Stimulated activated naive CD8-positive, alpha-beta T cell treated with anti-CD3 and anti-CD28 coated beads, Interleukin-15, Interleukin-2, amounts not matched to agents 100 U/mL and 50 U/mL, for 24 hours (primary cell): ENCODE data around the gene AOPEP.
"Not testable (repeated sequence)": the region's sequence is repeated elsewhere in the genome, so short reads cannot be mapped to it uniquely, and the experiment has no call there.

Experiments used
- ATAC-seq: fragments of 150-1000 bp; cut with Tn5 transposase; one replicate; pipeline ENCODE4 v1.10.0; 2021
- DNase-seq: peaks from one replicate; pipeline ENCODE4 v3.0.0; 2021

The AOPEP gene

DNA sequence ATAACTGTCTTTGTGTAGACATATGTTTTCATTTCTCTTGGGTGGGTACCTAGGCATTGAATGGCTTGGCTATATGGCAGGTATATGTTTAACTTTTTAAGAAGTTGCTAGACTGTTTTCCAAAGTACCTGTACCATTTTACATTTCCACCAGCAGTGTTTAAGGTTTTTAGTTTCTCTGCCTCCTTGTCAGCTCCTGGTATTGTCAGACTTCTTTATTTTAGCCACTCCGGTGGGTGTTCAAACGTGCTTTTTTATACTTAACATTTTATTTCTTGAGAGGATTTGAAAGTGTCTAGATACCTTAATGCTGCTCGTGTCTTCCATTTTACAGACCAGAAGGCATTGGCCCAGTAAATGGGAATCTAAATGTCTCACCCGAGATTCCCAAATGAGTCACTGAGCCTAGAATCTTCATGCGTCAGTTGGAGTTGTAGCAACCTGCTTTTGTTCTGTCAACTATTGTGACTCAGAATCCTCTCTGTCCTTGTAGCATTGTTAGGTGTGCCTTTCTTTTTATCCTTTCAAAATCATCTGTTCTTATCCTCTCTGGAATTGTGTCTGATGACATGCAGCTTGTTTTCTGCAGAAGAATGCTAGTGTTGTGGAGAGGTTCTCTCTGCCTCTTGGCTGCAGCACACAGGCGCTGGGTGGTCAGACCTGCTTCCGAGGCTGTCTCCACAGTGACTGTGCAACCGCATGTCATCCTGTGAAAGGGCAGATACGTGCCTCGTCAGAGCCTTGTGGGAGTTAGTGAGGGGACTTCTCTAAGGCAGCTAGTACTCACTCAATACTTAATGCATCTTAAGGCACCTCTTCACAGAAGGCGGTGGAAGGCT is 291.8 kb downstream of the AOPEP start:
- DNase-seq (peak; percentile 23), ATAC-seq (peak; percentile 79)

DNA sequence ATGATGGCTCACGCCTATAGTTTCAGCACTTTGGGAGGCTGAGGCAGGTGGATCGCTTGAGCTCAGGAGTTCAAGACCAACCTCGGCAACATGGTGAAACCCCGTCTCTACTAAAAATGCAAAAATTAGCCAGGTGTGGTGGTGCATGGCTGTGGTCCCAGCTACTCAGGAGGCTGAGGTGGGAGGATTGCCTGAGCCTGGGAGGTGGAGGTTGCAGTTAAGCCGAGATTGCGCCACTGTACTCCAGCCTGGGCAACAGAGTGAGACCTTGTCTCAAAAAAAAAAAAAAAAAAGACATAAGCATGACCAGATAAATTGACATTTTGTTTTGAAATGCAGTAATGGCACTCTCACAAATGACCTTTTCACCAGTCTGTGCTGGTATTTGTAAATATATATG is 294.1 kb downstream of the AOPEP start:
- ATAC-seq, DNase-seq: not testable (repeated sequence)

DNA sequence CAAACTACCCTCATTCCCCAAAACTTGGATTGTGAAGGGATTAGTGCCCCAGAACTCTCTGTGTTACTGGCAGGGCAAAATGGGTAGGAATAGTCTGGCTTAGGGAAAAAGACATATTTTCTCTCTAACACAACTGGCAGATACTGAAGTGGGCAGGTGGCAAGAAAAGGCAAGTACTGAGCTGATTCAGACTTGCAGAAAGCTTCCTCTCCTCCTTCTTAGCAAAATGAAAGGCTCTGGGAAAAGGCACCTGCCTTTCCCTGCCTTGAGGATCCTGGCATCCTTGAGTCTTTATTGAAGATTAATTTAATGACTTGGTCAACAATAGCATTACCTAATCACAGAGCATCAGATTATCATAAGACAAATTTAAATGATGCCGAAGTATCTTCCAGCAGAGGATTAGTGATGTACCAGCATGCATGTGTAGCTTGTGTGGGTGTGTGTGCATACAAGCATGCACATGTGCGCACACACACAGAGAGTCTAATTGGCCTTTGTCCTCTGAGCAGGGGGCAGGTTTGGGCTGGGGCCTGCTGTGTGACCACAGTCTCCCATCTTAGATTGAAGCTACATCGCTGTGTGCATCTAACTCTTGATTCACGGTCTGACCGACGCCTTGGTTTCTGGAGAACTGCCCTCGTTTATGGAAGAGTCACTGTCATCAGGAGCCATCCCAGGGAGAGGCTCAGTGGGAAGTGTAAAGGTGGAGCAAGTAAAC is 294.8 kb downstream of the AOPEP start:
- DNase-seq (no peak), ATAC-seq (no peak)

DNA sequence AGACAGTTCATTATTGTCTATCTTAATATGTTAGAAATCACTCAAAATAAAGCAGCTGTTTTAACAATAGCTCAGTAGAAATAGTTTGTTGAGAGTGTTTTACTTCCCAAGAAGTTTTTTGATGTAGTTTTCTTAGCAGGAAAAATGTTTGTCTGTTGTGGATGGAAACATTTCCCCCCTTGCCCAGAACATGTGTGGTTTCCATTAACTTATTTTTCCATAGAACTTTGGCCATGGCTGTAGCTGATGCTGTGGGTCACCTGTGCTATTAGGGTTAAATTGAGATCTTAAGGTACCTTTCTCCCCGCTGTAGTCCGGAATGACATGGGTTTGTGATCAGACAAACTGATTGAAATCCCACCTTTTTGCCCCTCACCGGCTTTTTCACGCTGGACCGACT is 296.2 kb downstream of the AOPEP start:
- ATAC-seq, result no peak
- DNase-seq, result no peak

DNA sequence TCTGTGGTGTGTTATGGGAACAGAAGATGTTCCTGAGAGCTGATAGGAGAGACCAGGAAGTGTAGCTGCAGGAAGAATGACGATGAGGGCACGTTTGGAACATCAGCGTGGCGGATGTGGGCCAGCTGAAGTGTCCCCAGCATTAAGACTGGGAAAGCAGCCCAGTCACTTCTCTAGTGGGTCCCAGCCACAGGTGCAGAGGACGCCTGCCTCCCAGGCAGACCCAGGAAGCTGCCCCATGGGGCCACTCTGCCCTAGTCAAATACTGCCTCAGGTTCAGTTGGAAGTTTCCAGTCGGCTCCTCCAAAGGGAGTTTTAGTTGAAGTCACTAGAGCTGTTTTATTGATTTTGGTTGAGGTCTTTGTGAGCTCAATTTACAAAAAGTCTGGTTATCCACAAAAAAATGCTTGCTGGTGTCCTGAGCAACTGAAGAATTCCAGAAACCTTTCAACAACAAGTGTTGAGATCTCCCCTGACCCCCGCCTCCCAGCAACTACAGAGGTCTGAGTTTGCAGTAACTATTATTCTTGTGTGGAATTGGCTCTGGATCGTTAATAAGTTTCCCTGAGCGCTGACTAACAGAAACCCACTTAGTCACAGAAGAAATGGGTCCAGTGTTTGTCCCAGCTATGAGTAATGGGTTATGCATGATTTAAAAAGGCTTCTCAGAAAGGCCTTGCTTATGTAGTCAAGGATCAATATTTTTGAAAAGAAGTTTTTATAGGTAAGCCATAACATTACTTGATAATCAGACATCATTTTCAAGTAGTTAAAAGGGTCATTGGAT is 296.9 kb downstream of the AOPEP start:
- ATAC-seq (no peak), DNase-seq (no peak)

DNA sequence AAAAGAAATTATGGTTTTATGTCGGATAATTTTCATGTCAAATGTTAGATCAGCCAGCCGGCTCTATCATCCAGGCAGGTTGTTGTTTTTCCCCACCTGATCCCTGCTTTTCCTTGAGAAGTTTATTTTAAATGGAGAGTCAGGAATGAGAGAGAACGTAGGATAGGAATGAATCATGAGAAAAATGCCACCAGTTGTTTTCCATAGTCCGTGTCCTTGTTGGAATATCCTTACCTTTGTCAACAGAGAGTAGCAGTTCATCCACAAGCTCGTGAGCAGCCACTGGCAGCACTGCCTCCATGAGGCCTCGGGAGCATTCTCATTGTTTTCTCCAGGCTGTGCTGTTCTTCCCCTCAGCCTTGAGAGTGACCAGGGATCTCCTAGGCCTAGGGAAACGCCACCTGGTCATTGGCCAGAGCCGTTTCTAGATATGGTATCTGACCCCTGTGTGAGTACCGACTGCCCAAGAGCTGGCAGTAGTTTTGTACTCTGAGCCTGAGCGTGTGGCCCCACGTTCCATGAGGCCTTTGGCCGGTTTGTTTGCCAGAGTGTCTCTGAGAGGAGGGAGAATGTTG is 297.7 kb downstream of the AOPEP start:
- DNase-seq, result no peak
- no peak for ATAC-seq

DNA sequence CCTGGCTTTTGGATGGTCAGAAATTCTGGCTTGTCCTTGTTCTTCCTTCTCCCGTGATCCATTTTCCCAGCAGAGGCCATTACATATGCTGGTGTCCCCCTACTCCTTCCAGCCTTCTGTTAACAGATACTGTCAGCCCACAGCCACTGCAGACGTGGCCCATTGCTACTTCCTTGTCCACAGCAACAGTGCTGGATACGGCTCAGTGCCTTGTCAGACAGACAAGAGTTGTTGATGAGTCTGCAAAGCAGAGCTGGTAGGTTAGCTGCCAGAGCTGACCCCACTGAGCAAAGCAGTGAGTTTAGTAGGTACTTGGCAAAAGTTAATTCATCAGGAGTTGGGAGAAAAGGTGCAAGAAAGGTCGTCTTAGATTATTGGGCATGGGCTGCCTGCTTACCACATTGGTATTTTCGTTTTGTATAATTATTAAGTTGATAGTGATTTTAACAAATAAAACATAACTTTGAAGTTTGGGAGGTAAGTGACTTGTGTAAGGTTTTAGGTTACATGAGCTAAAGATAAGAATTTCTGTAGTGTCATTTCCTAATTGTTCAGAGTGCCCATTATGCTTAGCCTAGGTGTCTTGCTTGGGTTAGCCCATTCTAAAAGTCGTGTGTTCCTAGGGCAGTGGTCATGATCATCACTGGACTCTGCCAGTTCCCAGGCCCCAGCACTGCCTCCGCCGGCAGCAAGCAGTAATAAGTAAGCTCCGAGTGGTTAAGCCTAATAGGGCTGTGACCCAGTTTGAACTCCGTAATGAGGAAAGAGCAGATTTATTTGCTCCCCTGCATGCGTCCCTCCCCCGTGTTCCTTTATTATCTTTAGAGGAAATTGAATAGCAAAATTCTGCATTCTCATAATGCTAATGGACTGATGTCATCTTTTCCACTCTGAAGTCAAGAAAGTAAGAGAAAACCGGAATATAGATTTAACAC is 299.0 kb downstream of the AOPEP start:
- DNase-seq (no peak), ATAC-seq (no peak)

DNA sequence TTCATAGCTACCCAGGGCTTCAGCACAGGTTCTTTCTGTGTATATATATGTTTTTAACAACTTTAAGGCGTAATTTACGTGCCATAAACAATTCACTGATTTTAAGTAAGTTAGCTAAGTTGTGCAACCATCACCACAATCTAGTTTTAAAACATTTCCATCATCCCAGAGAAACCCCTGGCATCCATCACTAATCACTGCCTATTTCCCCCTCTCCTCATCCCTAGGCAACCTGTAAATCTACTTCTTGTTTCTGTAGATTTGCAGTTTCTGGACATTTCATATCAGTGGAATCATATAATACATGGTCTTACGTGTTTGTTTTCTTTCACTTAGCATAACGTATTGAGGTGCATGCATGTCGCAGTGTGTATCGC is 299.6 kb downstream of the AOPEP start:
- no peak for DNase-seq

DNA sequence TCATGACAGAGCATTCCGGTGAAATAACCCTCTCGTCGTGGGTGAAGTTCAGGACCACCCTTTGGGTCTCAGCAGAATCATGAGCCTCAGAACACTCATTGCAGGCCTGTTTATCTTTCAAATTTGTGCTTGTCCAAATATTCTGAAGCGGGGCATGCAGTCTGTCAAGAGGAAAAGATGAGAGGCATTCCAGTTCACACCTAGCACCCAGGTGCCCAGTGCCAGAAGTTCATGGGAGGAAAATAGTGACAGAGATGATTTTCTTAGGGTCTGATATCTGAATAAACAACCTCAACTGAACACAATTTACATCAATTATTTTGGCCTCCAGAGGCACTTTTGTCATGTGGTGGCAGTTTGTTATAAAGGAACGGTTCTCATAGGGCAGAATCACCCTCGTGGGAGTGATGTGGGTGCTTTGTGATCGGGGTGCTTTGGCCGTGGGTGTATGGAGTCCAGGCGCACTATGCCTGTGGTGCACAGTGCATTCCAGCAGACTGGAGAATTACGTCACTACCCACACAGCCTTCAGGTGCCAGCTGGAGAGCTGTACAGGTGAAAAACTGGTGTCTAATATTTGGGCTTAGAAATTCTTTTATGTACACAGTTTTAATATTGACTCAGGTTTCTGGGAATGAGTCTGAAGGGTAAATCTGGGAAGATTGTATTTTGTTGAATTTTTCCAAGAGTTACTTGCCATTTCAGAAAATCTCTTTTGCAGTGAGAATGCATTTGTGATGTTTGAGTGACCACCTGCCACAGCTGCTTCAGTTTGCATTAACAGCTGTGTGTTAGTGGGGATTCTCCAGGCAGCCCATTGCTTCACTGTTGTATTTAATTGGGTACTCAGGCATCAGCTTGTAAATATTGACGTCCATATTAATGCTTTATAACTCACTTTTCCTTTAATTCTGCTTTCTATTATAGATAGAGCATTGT is 301.7 kb downstream of the AOPEP start:
- DNase-seq (no peak), ATAC-seq (no peak)

More for the DNA sequence above, 299.6 kb downstream of the AOPEP start:
- no peak for ATAC-seq

DNA sequence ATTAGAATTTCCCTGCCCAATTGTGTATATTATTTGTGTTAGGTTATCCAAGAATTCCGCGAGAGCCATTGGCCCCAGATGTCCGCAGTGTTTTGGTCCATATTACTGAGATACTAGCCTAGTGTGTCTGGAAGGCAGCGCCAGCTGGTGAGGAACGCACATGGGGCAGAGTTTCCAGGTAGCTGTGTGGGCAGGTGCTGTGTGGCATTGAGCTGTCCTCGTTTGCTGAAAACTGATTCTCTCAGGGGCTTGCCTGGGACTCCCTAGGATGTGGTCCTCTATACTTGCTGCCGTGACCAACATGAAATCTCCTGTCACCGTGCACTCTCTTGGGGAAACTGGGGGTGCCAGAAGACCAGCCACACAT is 302.3 kb downstream of the AOPEP start:
- DNase-seq (no peak), ATAC-seq (no peak)

DNA sequence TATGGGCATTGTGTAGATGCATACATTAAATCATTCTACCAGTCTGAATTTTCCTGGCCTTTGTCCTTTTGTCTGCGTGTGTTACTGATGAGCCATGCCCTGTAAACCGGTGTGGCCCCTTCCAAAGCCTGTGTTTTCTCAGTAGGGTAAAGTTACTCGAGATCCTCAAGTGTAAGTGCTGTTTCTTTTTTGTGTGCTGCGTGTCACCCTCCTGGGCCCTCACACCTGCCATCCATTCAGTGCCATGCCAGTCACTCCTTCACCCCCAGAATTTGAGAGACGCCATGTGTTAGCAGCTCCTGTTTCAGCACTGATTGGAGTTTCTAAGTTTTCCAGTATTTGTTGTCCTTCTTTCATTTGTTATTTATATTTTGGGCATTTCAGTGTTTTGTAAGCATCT is 302.8 kb downstream of the AOPEP start:
- no peak for ATAC-seq
- DNase-seq, result no peak

DNA sequence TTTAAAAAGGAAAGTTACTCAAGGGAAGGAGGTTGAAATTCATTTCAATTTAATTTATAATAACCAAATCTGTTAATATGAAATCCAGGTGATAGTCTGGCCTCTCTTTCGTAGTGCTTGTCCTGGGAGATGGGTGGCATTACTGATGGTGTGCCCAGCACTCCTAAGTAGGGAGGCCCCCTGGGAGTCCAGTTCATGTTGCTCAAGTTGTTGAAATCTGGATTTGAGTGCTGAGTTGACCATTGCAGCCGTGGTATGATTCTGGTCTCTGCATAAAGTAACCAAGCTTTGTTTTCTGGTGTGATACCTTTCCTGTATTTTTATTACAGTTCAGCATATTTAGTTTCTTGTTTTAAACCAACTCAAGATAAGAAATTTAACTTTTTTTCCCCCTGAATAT is 303.2 kb downstream of the AOPEP start:
- DNase-seq, result no peak
- no peak for ATAC-seq

DNA sequence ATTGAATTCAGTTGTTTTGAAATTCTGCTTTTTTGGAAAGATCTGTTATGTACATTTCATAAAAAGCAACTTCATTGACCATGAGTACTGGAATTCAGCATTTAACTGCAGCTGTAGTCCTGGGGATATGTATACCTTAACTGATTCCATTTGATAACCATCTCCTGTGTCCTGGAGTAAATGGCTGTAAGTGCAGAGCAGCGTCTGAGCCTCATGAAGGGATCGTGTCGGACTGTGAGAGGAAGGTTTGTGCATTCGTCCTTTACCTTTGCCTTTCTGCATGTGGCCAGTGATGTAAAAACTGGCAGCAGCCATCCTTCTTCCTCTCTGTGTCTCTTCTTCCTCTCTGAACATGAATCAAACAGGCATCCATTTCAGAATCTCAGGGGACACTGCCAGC is 303.8 kb downstream of the AOPEP start:
- ATAC-seq, result no peak
- no peak for DNase-seq

DNA sequence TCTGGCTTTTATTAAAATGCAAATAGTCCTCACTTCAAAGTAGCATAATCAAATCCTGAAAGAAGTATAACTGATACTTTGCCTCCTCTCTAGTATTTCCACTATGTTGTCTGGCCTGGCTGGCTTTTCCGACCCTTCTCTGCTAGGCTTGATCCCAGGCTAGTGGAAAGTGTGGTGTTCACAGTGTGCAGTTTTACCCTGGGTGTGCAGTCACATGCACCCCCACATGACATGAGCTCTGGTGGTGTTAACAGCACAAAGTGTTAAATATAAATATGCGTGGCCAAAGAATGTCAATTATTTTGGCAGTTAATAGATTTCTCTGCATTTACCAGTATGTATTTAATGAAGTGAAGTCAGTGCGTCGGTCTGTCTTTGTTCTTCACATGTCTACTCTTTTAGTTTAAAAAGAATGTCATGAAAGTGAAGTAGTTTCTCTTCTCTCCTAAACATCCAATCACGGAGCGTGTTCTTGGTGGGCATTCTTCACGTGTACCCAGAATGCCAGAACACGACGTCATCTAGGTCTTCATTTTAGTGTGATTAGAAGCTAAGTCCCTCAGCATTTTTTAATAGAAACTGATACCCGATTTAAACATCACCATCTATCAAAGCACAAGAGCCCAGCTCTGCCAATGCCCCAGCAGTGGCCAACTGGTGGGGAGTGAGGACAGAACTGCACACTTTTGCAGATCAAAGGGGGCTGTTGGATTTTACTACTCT is 304.6 kb downstream of the AOPEP start:
- ATAC-seq, result no peak

DNA sequence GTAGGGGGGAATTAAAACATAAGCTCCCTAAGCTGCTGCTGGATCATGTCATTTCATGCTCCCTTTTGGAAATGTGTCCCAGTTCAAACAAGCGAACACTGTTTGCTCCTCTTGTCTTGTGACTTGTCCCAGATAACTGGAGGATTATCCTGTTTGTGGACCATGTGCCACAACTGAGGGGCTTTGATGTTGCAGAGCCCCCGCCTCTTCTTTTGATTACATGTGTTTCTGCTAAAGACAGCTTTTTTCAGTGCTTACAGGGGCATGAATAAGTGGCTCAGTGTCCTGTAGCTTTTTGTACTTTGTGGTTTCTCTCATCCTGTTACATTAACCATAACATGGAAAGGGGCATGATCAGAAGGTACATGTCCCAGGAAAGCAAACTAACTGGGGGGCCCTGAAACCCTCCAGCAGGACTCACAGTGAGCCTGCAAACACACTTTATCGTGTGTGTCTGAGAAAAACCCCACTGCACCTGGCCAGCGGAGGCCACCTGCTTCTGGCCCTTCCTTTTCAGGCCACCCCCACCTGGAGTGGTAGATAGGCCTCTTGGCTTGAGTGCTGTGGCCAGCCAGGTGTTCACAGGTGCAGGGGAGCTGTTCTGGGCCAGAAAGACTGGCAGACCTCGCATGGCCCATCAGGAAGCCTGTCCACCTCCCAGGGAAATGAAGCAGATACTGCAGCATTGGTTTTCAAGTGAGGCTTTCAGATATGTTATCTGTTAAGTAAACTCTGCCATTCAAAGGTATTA is 305.4 kb downstream of the AOPEP start:
- DNase-seq (no peak), ATAC-seq (no peak)

More for the DNA sequence above, 304.6 kb downstream of the AOPEP start:
- no peak for DNase-seq

DNA sequence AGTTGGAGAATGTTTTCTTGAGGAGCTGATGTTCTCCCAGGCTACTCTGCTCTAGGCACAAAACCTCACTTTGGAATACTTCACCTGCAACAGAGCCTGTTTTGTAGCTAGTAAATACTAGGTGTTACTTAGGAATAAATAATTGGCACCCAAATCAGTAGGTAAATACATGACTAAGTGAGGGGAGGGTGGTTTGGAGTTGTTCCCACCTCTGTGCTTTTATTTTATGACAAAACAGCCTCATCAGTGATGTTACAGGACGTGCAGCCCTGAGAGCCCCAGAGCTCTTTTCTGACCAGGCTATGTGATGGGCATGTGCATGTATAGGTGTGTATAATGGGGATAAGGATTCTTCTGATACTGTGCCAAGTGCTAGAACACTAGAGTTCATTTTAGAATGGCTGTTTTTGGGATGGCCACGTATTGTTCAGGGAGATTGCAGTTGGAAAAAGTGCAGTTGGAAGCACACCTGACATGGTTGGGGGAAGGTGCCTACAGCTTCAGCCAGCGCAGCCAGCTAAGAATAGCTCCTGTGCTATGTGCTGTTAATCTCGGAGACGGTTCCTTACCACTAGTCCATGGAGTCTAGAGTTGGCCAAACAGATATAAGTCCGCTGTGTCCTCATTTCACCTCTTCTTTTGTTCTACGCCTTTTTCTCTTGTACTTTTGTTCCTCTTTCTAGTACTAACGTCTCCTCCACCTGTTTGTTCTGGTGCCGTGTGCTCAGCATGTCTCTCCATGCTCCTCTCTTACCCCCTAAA is 306.3 kb downstream of the AOPEP start:
- DNase-seq, result no peak
- no peak for ATAC-seq

DNA sequence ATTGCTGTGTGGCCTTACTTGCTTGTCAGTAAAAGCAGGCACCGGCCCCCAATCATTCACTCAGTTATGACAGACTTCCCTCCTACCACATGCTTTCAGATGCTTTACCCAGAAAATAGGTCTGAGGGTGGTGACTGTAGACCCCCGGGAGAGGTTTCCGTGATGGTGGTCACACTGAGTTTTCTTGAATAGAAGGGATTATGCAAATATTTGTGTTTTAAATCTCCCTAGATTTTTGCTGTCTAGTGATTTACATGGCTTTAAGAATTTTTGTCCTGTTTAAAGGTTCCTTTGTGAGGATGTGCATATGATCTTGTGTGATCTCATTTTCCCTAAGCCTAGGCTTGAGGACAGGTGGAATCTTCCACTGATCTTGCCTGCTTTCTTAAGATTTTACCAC is 309.3 kb downstream of the AOPEP start:
- no peak for ATAC-seq
- DNase-seq, result no peak

DNA sequence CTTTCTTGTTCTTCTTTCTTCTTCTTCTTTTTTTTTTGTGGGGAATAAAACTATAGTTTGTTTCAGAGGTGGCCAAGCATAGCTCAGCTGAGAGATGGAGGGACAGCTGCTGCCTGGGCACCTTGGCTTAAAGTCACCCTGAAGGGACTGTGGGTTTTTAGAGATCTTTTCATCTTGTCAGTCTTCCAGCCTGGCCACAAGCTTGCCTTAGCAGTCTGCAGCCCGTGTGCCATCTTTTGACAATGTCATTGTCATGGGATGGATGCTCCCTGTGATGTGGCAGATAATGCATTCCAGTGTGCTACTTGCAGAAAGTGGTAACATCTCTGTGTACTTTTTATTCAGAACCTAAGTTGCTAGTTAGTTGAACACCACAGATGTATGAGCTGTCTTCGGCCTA is 310.2 kb downstream of the AOPEP start:
- DNase-seq (no peak), ATAC-seq (no peak)
